ENCODE data around the gene RAPGEF4. TPM values are rescaled to one million over a fixed set of nuclear protein-coding genes. Genes with fewer than 3 reads are reported as not detected.

Gene RAPGEF4
- total and polyA plus RNA-seq, 9 of the 15 experiments (the other 6 are each of a cell fraction or from before 2014, with no cell fraction given) = 0.04 to 0.33 (median 0.13) TPM; not detected in 6

DNA sequence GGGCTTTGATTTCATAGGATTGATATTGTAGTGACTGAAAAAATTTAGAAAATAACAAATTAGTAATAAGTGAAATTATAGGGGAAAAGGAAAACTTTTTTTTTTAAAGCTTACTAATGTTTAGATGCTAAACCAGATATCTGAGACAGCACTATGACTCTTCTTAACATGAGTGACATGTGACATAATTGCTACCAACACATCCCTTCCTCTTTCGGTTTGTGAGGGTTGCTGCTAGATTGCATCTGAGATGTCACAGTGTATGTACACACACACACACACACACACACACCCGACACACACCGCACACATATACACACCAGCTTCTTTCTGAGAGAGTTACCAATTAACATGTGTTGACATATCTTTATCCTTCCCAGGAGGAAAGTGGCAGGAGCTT lies 18.0 kb downstream of the RAPGEF4 start (continued):
- TF ChIP-seq, protein P1, sequence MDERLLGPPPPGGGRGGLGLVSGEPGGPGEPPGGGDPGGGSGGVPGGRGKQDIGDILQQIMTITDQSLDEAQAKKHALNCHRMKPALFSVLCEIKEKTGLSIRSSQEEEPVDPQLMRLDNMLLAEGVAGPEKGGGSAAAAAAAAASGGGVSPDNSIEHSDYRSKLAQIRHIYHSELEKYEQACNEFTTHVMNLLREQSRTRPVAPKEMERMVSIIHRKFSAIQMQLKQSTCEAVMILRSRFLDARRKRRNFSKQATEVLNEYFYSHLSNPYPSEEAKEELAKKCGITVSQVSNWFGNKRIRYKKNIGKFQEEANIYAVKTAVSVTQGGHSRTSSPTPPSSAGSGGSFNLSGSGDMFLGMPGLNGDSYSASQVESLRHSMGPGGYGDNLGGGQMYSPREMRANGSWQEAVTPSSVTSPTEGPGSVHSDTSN (CRISPR knock-in tag; IDR thresholded peaks at IDR 0.05; ENCODE audit: low read depth) = no peak
- TF ChIP-seq, protein P1 (tag; conservative IDR thresholded peaks at IDR 0.05; ENCODE audit: low read depth) = 0 out of 2 replicates have a peak, but pooled peaks have one; percentile 34
- TF ChIP-seq KLF16 (IDR thresholded peaks at IDR 0.05) (no peak), BCL6 (CRISPR knock-in tag; IDR thresholded peaks at IDR 0.05) (no peak), HMG20A (CRISPR knock-in tag; conservative IDR thresholded peaks at IDR 0.05) (no peak), MEIS2 (IDR thresholded peaks at IDR 0.05; ENCODE audit: partially characterized antibody) (peak; percentile 65), TFAM (CRISPR knock-in tag; conservative IDR thresholded peaks at IDR 0.05) (no peak), ZNF146 (CRISPR knock-in tag; IDR thresholded peaks at IDR 0.05; ENCODE audit: unreplicated experiment) (no peak), SREBF2 (CRISPR knock-in tag; IDR thresholded peaks at IDR 0.05) (no peak), NR2C2 (CRISPR knock-in tag; IDR thresholded peaks at IDR 0.05) (no peak), NR2C2 (tag; IDR thresholded peaks at IDR 0.05) (peak; percentile 14; the same call in 1 of the 2 replicates), YBX1 (IDR thresholded peaks at IDR 0.05) (no peak), KHSRP (IDR thresholded peaks at IDR 0.05) (no peak), RAD51 (IDR thresholded peaks at IDR 0.05; ENCODE audit: borderline replicate concordance, low read depth) (no peak), SIN3A (IDR thresholded peaks at IDR 0.05; ENCODE audit: borderline replicate concordance in 2 of 2, control insufficient read depth in 1 of 2, low read depth in 2 of 2, low read length in 2 of 2) (no peak)
- TF ChIP-seq, protein P2, sequence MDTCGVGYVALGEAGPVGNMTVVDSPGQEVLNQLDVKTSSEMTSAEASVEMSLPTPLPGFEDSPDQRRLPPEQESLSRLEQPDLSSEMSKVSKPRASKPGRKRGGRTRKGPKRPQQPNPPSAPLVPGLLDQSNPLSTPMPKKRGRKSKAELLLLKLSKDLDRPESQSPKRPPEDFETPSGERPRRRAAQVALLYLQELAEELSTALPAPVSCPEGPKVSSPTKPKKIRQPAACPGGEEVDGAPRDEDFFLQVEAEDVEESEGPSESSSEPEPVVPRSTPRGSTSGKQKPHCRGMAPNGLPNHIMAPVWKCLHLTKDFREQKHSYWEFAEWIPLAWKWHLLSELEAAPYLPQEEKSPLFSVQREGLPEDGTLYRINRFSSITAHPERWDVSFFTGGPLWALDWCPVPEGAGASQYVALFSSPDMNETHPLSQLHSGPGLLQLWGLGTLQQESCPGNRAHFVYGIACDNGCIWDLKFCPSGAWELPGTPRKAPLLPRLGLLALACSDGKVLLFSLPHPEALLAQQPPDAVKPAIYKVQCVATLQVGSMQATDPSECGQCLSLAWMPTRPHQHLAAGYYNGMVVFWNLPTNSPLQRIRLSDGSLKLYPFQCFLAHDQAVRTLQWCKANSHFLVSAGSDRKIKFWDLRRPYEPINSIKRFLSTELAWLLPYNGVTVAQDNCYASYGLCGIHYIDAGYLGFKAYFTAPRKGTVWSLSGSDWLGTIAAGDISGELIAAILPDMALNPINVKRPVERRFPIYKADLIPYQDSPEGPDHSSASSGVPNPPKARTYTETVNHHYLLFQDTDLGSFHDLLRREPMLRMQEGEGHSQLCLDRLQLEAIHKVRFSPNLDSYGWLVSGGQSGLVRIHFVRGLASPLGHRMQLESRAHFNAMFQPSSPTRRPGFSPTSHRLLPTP (IDR thresholded peaks at IDR 0.05; ENCODE audit: borderline replicate concordance, extremely low read depth, insufficient read length) = no peak
- TF ChIP-seq, protein P3, sequence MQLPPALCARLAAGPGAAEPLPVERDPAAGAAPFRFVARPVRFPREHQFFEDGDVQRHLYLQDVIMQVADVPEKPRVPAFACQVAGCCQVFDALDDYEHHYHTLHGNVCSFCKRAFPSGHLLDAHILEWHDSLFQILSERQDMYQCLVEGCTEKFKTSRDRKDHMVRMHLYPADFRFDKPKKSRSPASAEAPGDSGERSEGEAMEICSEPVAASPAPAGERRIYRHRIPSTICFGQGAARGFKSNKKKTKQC (CRISPR knock-in tag; IDR thresholded peaks at IDR 0.05) = no peak
- TF ChIP-seq, protein P4, sequence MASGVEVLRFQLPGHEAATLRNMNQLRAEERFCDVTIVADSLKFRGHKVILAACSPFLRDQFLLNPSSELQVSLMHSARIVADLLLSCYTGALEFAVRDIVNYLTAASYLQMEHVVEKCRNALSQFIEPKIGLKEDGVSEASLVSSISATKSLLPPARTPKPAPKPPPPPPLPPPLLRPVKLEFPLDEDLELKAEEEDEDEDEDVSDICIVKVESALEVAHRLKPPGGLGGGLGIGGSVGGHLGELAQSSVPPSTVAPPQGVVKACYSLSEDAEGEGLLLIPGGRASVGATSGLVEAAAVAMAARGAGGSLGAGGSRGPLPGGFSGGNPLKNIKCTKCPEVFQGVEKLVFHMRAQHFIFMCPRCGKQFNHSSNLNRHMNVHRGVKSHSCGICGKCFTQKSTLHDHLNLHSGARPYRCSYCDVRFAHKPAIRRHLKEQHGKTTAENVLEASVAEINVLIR (CRISPR knock-in tag; IDR thresholded peaks at IDR 0.05) = no peak
- TF ChIP-seq, protein P5, sequence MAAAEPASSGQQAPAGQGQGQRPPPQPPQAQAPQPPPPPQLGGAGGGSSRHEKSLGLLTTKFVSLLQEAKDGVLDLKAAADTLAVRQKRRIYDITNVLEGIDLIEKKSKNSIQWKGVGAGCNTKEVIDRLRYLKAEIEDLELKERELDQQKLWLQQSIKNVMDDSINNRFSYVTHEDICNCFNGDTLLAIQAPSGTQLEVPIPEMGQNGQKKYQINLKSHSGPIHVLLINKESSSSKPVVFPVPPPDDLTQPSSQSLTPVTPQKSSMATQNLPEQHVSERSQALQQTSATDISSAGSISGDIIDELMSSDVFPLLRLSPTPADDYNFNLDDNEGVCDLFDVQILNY (CRISPR knock-in tag; IDR thresholded peaks at IDR 0.05) = no peak
- TF ChIP-seq, protein P6, sequence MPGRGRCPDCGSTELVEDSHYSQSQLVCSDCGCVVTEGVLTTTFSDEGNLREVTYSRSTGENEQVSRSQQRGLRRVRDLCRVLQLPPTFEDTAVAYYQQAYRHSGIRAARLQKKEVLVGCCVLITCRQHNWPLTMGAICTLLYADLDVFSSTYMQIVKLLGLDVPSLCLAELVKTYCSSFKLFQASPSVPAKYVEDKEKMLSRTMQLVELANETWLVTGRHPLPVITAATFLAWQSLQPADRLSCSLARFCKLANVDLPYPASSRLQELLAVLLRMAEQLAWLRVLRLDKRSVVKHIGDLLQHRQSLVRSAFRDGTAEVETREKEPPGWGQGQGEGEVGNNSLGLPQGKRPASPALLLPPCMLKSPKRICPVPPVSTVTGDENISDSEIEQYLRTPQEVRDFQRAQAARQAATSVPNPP (IDR thresholded peaks at IDR 0.05; ENCODE audit: borderline replicate concordance, insufficient read depth, insufficient read length) = no peak

Data from K562 (cell line).